Naive B cell (primary cell): ENCODE measurements around the gene TRAPPC2L. TPM values are rescaled to one million over a fixed set of nuclear protein-coding genes. Genes with fewer than 3 reads are reported as not detected.

ENCODE experiments used
- ATAC-seq, 2 donors: fragments of 150-1000 bp; cut with Tn5 transposase; 2 replicates each; pipeline ENCODE4 v1.10.0; 2021; ENCODE audit warnings: low read depth in 2 of 2, mild to moderate bottlenecking in 2 of 2, moderate library complexity in 2 of 2
- DNase-seq: peaks from one replicate; pipeline ENCODE4 v3.0.0; 2022
- H3K27ac Mint-ChIP-seq, 6 donors: one replicate each; pipeline ENCODE4 v1.8.0; 2020 to 2022; ENCODE audit warnings: mild to moderate bottlenecking in 6 of 6, mixed read lengths in 6 of 6, moderate library complexity in 5 of 6, inconsistent platforms in 2 of 6
- H3K27me3 Mint-ChIP-seq, 3 donors: one replicate each; pipeline ENCODE4 v1.8.0; 2021 to 2022; ENCODE audit warnings: mixed read lengths in 3 of 3, mild to moderate bottlenecking in 1 of 3
- H3K36me3 Mint-ChIP-seq, 2 donors: one replicate each; pipeline ENCODE4 v1.8.0; 2020 to 2022; ENCODE audit warnings: mixed read lengths in 2 of 2, inconsistent platforms in 1 of 2, mild to moderate bottlenecking in 1 of 2
- H3K4me1 Mint-ChIP-seq, 3 donors: one replicate each; pipeline ENCODE4 v1.8.0; 2020 to 2022; ENCODE audit warnings: mixed read lengths in 3 of 3, inconsistent platforms in 1 of 3, mild to moderate bottlenecking in 1 of 3, moderate library complexity in 1 of 3
- H3K4me3 Mint-ChIP-seq, 8 donors: one replicate each; pipeline ENCODE4 v1.8.0; 2020 to 2022; ENCODE audit warnings: mild to moderate bottlenecking in 8 of 8, mixed read lengths in 8 of 8, moderate library complexity in 8 of 8, inconsistent platforms in 2 of 8
- H3K9me3 Mint-ChIP-seq, 7 donors: one replicate each; pipeline ENCODE4 v1.8.0; 2020 to 2022; ENCODE audit warnings: mixed read lengths in 7 of 7, mild to moderate bottlenecking in 5 of 7, inconsistent platforms in 2 of 7, moderate library complexity in 1 of 7
- polyA plus RNA-seq, 6 donors: library from polyadenylated mRNA; unstranded; fragments of 300-500 nt; fragmentation: Illumina TruSeq; gene quantifications; one replicate each; pipeline ENCODE4 v1.2.3, GENCODE V29; 2021; ENCODE audit warnings: low read depth in 6 of 6

TRAPPC2L gene
- polyA plus RNA-seq, 6 donors from 2014 or later: 87.3 to 100 (median 90.9) TPM

GRCh38 chr16:88850531-88851199 lies 6.3 kb upstream of the TRAPPC2L start:
- DNase-seq (no peak), ATAC-seq (no peak)
- Mint-ChIP-seq H3K36me3 (no peaks in the 10 kb centered on the region), H3K9me3 (no peaks in the 10 kb centered on the region), H3K27me3 (no peaks in the 10 kb centered on the region), H3K4me1 (peaks cover 8 to 22% (median 21%) of the 10 kb centered on the region in 3 donors), H3K27ac (peak overlapping the region in 1 of 6 donors; percentile 52), H3K4me3 (no peak overlapping the region)

- Mint-ChIP-seq H3K27ac (peak overlapping the region in 1 of 6 donors; percentile 24), H3K9me3 (no peaks in the 10 kb centered on the region), H3K27me3 (no peaks in the 10 kb centered on the region), H3K4me3 (no peak overlapping the region), H3K36me3 (no peaks in the 10 kb centered on the region), H3K4me1 (peaks cover 8 to 25% (median 22%) of the 10 kb centered on the region in 3 donors)
- DNase-seq (no peak), ATAC-seq (no peak)
Observed at GRCh38 chr16:88851616-88852015, 5.3 kb upstream of the TRAPPC2L start.

GRCh38 chr16:88853325-88853941 lies 3.5 kb upstream of the TRAPPC2L start:
- Mint-ChIP-seq H3K27ac (peak overlapping the region in 2 of 6 donors; percentile 22 to 30), H3K4me3 (no peak overlapping the region), H3K27me3 (no peaks in the 10 kb centered on the region)

GRCh38 chr16:88854306-88855111 lies 2.4 kb upstream of the TRAPPC2L start:
- H3K4me1 Mint-ChIP-seq: peaks cover 20 to 40% (median 37%) of the 10 kb centered on the region in 3 donors
- no peaks in the 10 kb centered on the region for H3K36me3 Mint-ChIP-seq
- H3K4me3 Mint-ChIP-seq: peak overlapping the region in 7 of 8 donors; percentile 76 to 95 (median 87)
- ATAC-seq (peak; percentile 57 to 69), DNase-seq (peak; percentile 68)
- H3K9me3 Mint-ChIP-seq: no peaks in the 10 kb centered on the region
- H3K27me3 Mint-ChIP-seq: no peaks in the 10 kb centered on the region
- peak overlapping the region; percentile 69 to 98 (median 90) for H3K27ac Mint-ChIP-seq

More at GRCh38 chr16:88853325-88853941, 3.5 kb upstream of the TRAPPC2L start:
- no peak for ATAC-seq
- Mint-ChIP-seq H3K36me3 (no peaks in the 10 kb centered on the region), H3K4me1 (peaks cover 18 to 36% (median 33%) of the 10 kb centered on the region in 3 donors), H3K9me3 (no peaks in the 10 kb centered on the region)
- DNase-seq: no peak

- peaks cover 20 to 40% (median 37%) of the 10 kb centered on the region in 3 donors for H3K4me1 Mint-ChIP-seq
- no peak for ATAC-seq
- H3K27me3 Mint-ChIP-seq: no peaks in the 10 kb centered on the region
- peak overlapping the region; percentile 71 to 95 (median 85) for H3K4me3 Mint-ChIP-seq
- peak overlapping the region; percentile 82 to 98 (median 90) for H3K27ac Mint-ChIP-seq
- no peak for DNase-seq
- no peaks in the 10 kb centered on the region for H3K36me3 Mint-ChIP-seq
- H3K9me3 Mint-ChIP-seq: no peaks in the 10 kb centered on the region
Observed at GRCh38 chr16:88855176-88855575, 1.8 kb upstream of the TRAPPC2L start.

- Mint-ChIP-seq H3K27me3 (no peaks in the 10 kb centered on the region), H3K27ac (peak overlapping the region; percentile 36 to 95 (median 76)), H3K4me1 (peaks cover 20 to 40% (median 37%) of the 10 kb centered on the region in 3 donors), H3K36me3 (no peaks in the 10 kb centered on the region), H3K9me3 (no peaks in the 10 kb centered on the region), H3K4me3 (peak overlapping the region; percentile 61 to 95 (median 88))
- ATAC-seq: no peak
- DNase-seq: no peak
Observed at GRCh38 chr16:88855736-88856121, 1.2 kb upstream of the TRAPPC2L start.

GRCh38 chr16:88856122-88856827 lies 652 bp upstream of the TRAPPC2L start:
- peak; percentile 19 for DNase-seq
- Mint-ChIP-seq H3K4me3 (peak overlapping the region; percentile 91 to 100 (median 96)), H3K27me3 (no peaks in the 10 kb centered on the region), H3K9me3 (no peaks in the 10 kb centered on the region), H3K36me3 (no peaks in the 10 kb centered on the region), H3K27ac (peak overlapping the region in 5 of 6 donors; percentile 36 to 95 (median 93)), H3K4me1 (peaks cover 20 to 40% (median 37%) of the 10 kb centered on the region in 3 donors)
- peak; percentile 19 to 35 for ATAC-seq

GRCh38 chr16:88857728-88858339 lies 907 bp downstream of the TRAPPC2L start:
- no peaks in the 10 kb centered on the region for H3K9me3 Mint-ChIP-seq
- peak; percentile 64 for DNase-seq
- ATAC-seq: peak; percentile 49 to 53

GRCh38 chr16:88859381-88860091 lies 2.6 kb downstream of the TRAPPC2L start:
- DNase-seq (no peak), ATAC-seq (no peak)
- H3K36me3 Mint-ChIP-seq: no peaks in the 10 kb centered on the region
- H3K9me3 Mint-ChIP-seq: no peaks in the 10 kb centered on the region
- no peak overlapping the region for H3K27ac Mint-ChIP-seq
- no peaks in the 10 kb centered on the region for H3K27me3 Mint-ChIP-seq
- peaks cover 20 to 30% (median 25%) of the 10 kb centered on the region in 3 donors for H3K4me1 Mint-ChIP-seq
- H3K4me3 Mint-ChIP-seq: peak overlapping the region in 3 of 8 donors; percentile 54 to 76 (median 61)

More at GRCh38 chr16:88857728-88858339, 907 bp downstream of the TRAPPC2L start:
- peaks cover 20 to 33% (median 27%) of the 10 kb centered on the region in 3 donors for H3K4me1 Mint-ChIP-seq
- H3K4me3 Mint-ChIP-seq: peak overlapping the region; percentile 95 to 100 (median 97)
- no peaks in the 10 kb centered on the region for H3K36me3 Mint-ChIP-seq
- H3K27me3 Mint-ChIP-seq: no peaks in the 10 kb centered on the region
- peak overlapping the region; percentile 91 to 99 (median 96) for H3K27ac Mint-ChIP-seq

GRCh38 chr16:88861359-88861758 lies 4.4 kb downstream of the TRAPPC2L start:
- Mint-ChIP-seq H3K36me3 (no peaks in the 10 kb centered on the region), H3K27me3 (no peaks in the 10 kb centered on the region), H3K4me1 (peaks cover 12 to 15% (median 14%) of the 10 kb centered on the region in 3 donors), H3K27ac (no peak overlapping the region), H3K4me3 (peak overlapping the region in 1 of 8 donors; percentile 70), H3K9me3 (no peaks in the 10 kb centered on the region)
- ATAC-seq (no peak), DNase-seq (no peak)

- ATAC-seq: no peak
- H3K4me3 Mint-ChIP-seq: no peak overlapping the region
- no peak overlapping the region for H3K27ac Mint-ChIP-seq
Observed at GRCh38 chr16:88862968-88863367, 6.0 kb downstream of the TRAPPC2L start.

GRCh38 chr16:88863426-88863825 lies 6.5 kb downstream of the TRAPPC2L start:
- H3K27me3 Mint-ChIP-seq: peaks cover 0 to 3% (median 0%) of the 10 kb centered on the region in 3 donors
- H3K36me3 Mint-ChIP-seq: no peaks in the 10 kb centered on the region
- H3K4me1 Mint-ChIP-seq: peaks cover 2 to 4% (median 4%) of the 10 kb centered on the region in 3 donors
- DNase-seq (no peak), ATAC-seq (no peak)
- no peaks in the 10 kb centered on the region for H3K9me3 Mint-ChIP-seq
- no peak overlapping the region for H3K4me3 Mint-ChIP-seq
- H3K27ac Mint-ChIP-seq: no peak overlapping the region

More at GRCh38 chr16:88862968-88863367, 6.0 kb downstream of the TRAPPC2L start:
- Mint-ChIP-seq H3K36me3 (no peaks in the 10 kb centered on the region), H3K27me3 (no peaks in the 10 kb centered on the region), H3K4me1 (peaks cover 7 to 9% (median 8%) of the 10 kb centered on the region in 3 donors), H3K9me3 (no peaks in the 10 kb centered on the region)
- no peak for DNase-seq
